ENCODE results near the gene MYH10.

MYH10 gene

GRCh38 chr17:8464941-8465340 lies 165.6 kb downstream of the MYH10 start:
- H3K9me3 ChIP-seq = no peaks in the 10 kb centered on the region
- TF ChIP-seq, protein P1, sequence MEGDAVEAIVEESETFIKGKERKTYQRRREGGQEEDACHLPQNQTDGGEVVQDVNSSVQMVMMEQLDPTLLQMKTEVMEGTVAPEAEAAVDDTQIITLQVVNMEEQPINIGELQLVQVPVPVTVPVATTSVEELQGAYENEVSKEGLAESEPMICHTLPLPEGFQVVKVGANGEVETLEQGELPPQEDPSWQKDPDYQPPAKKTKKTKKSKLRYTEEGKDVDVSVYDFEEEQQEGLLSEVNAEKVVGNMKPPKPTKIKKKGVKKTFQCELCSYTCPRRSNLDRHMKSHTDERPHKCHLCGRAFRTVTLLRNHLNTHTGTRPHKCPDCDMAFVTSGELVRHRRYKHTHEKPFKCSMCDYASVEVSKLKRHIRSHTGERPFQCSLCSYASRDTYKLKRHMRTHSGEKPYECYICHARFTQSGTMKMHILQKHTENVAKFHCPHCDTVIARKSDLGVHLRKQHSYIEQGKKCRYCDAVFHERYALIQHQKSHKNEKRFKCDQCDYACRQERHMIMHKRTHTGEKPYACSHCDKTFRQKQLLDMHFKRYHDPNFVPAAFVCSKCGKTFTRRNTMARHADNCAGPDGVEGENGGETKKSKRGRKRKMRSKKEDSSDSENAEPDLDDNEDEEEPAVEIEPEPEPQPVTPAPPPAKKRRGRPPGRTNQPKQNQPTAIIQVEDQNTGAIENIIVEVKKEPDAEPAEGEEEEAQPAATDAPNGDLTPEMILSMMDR (IDR thresholded peaks at IDR 0.05; ENCODE audit: low read depth, low read length) = no peak
- H3K4me1 ChIP-seq = no peaks in the 10 kb centered on the region
- no peaks in the 10 kb centered on the region for H3K27me3 ChIP-seq
- H3K4me3 ChIP-seq (ENCODE audit: low read depth, low read length) = no peak overlapping the region
- DNase-seq = no peak
- H3K36me3 ChIP-seq = no peaks in the 10 kb centered on the region

DNA sequence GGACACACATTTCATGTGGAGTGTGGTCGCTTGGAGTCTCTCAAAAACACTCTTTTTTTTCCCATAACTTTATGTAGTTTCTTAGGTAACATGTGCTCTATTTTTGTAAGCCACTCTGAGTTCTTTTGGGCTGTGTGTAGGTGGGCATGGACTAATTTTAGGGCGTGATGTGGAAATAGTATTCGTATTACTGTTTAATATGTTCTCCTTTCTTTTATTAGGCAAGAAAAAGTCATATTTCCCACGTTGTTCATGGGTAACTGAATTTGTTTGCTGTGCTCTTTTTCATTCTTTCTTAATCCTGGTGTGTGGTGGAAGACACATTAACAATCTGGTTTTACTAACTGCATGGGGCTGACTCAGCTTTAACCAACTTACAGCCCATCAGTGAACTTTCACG lies 167.4 kb downstream of the MYH10 start:
- TF ChIP-seq, protein P1 (IDR thresholded peaks at IDR 0.05; ENCODE audit: low read depth, low read length) = no peak
- H3K4me3 ChIP-seq (ENCODE audit: low read depth, low read length) = no peak overlapping the region
- no peaks in the 10 kb centered on the region for H3K9me3 ChIP-seq
- no peaks in the 10 kb centered on the region for H3K36me3 ChIP-seq
- no peak for DNase-seq
- no peaks in the 10 kb centered on the region for H3K27me3 ChIP-seq
- H3K4me1 ChIP-seq = no peaks in the 10 kb centered on the region

DNA sequence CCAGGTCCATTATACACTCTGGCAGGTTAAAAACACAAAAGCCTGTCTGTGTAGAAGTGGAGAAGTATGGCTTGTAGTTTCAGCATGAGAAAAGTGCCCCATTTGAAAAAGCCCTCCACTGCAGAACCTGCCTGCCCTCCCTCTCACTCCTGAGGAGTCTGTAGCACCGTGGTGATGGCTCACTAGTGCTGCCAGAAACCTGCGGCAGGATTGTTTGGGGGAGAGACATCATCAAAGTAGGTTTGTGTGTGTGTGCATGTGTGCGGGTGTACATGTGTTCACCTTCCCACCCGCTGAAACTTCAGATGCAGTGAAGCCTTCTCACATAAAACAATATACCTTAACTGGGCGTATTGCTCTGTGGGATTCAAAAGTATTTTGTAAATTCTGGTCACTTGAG lies 168.0 kb downstream of the MYH10 start:
- H3K36me3 ChIP-seq = no peaks in the 10 kb centered on the region
- H3K9me3 ChIP-seq = no peaks in the 10 kb centered on the region
- no peaks in the 10 kb centered on the region for H3K4me1 ChIP-seq
- no peak overlapping the region for H3K4me3 ChIP-seq (ENCODE audit: low read depth, low read length)
- TF ChIP-seq, protein P1 (IDR thresholded peaks at IDR 0.05; ENCODE audit: low read depth, low read length) = no peak
- no peaks in the 10 kb centered on the region for H3K27me3 ChIP-seq
- DNase-seq = no peak

GRCh38 chr17:8459831-8460230 lies 170.7 kb downstream of the MYH10 start:
- TF ChIP-seq, protein P1 (IDR thresholded peaks at IDR 0.05; ENCODE audit: low read depth, low read length) = no peak
- no peak for DNase-seq
- no peaks in the 10 kb centered on the region for H3K36me3 ChIP-seq
- H3K9me3 ChIP-seq = no peaks in the 10 kb centered on the region
- no peaks in the 10 kb centered on the region for H3K27me3 ChIP-seq
- H3K4me1 ChIP-seq = no peaks in the 10 kb centered on the region
- H3K4me3 ChIP-seq (ENCODE audit: low read depth, low read length) = no peak overlapping the region

- Histone ChIP-seq H3K27me3 (no peaks in the 10 kb centered on the region), H3K4me3 (ENCODE audit: low read depth, low read length) (no peak overlapping the region), H3K36me3 (no peaks in the 10 kb centered on the region), H3K4me1 (no peaks in the 10 kb centered on the region), H3K9me3 (no peaks in the 10 kb centered on the region)
- TF ChIP-seq, protein P1 (IDR thresholded peaks at IDR 0.05; ENCODE audit: low read depth, low read length) = no peak
- no peak for DNase-seq
These were observed 171.4 kb downstream of the MYH10 start for GRCh38 chr17:8459107-8459506.

GRCh38 chr17:8458128-8458527 lies 172.4 kb downstream of the MYH10 start:
- Histone ChIP-seq H3K36me3 (no peaks in the 10 kb centered on the region), H3K27me3 (no peaks in the 10 kb centered on the region), H3K4me3 (ENCODE audit: low read depth, low read length) (no peak overlapping the region), H3K4me1 (no peaks in the 10 kb centered on the region), H3K9me3 (no peaks in the 10 kb centered on the region)
- DNase-seq = no peak
- TF ChIP-seq, protein P1 (IDR thresholded peaks at IDR 0.05; ENCODE audit: low read depth, low read length) = no peak

Measured in BE2C (cell line).